ENCODE data around the gene TEKT5.

DNA sequence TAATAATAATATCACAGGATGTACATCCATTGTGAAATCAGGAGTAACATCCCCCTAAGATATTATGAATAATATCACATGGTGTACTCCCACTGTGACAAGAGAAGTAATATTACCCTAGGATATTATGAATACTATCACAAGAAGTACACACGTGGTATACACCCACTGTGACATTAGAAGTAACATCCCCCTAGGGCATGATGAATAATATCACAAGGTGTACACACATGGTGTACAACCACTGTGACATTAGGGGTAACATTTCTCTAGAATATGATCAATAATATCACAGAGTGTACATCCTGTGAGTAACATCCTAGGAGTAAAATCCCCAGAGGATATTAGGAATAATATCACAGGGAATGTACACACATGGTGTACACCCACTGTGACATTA, 5.0 kb upstream of the TEKT5 start:
- TF ChIP-seq, protein P1, sequence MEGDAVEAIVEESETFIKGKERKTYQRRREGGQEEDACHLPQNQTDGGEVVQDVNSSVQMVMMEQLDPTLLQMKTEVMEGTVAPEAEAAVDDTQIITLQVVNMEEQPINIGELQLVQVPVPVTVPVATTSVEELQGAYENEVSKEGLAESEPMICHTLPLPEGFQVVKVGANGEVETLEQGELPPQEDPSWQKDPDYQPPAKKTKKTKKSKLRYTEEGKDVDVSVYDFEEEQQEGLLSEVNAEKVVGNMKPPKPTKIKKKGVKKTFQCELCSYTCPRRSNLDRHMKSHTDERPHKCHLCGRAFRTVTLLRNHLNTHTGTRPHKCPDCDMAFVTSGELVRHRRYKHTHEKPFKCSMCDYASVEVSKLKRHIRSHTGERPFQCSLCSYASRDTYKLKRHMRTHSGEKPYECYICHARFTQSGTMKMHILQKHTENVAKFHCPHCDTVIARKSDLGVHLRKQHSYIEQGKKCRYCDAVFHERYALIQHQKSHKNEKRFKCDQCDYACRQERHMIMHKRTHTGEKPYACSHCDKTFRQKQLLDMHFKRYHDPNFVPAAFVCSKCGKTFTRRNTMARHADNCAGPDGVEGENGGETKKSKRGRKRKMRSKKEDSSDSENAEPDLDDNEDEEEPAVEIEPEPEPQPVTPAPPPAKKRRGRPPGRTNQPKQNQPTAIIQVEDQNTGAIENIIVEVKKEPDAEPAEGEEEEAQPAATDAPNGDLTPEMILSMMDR (IDR thresholded peaks at IDR 0.05), result no peak
- TF ChIP-seq, protein P2, sequence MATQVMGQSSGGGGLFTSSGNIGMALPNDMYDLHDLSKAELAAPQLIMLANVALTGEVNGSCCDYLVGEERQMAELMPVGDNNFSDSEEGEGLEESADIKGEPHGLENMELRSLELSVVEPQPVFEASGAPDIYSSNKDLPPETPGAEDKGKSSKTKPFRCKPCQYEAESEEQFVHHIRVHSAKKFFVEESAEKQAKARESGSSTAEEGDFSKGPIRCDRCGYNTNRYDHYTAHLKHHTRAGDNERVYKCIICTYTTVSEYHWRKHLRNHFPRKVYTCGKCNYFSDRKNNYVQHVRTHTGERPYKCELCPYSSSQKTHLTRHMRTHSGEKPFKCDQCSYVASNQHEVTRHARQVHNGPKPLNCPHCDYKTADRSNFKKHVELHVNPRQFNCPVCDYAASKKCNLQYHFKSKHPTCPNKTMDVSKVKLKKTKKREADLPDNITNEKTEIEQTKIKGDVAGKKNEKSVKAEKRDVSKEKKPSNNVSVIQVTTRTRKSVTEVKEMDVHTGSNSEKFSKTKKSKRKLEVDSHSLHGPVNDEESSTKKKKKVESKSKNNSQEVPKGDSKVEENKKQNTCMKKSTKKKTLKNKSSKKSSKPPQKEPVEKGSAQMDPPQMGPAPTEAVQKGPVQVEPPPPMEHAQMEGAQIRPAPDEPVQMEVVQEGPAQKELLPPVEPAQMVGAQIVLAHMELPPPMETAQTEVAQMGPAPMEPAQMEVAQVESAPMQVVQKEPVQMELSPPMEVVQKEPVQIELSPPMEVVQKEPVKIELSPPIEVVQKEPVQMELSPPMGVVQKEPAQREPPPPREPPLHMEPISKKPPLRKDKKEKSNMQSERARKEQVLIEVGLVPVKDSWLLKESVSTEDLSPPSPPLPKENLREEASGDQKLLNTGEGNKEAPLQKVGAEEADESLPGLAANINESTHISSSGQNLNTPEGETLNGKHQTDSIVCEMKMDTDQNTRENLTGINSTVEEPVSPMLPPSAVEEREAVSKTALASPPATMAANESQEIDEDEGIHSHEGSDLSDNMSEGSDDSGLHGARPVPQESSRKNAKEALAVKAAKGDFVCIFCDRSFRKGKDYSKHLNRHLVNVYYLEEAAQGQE (IDR thresholded peaks at IDR 0.05; ENCODE audit: insufficient read depth in 1 of 2, low read depth in 2 of 2, low read length in 1 of 2), result no peak
- TF ChIP-seq TCF7L2 (IDR thresholded peaks at IDR 0.05; ENCODE audit: low read depth, low read length), result no peak
